Measurements from ENCODE around the gene GPC4. TPM values are rescaled to one million over a fixed set of nuclear protein-coding genes. Genes with fewer than 3 reads are reported as not detected.

GPC4 gene
- polyA plus RNA-seq, 1 donor, result 12.4 TPM

GRCh38 chrX:133394765-133395164 lies 20.5 kb downstream of the GPC4 start:
- no peak for DNase-seq
- no peak overlapping the region for H3K4me3 ChIP-seq (ENCODE audit: low read length)
- no peaks in the 10 kb centered on the region for H3K36me3 ChIP-seq (ENCODE audit: control insufficient read depth, insufficient read depth, low read length)
- no peaks in the 10 kb centered on the region for H3K9me3 ChIP-seq (ENCODE audit: control insufficient read depth, low read depth, low read length)
- H3K4me1 ChIP-seq (ENCODE audit: control insufficient read depth, insufficient read depth, low read length), result no peaks in the 10 kb centered on the region
- no peak overlapping the region for H3K27ac ChIP-seq (ENCODE audit: low read length)
- H3K27me3 ChIP-seq (ENCODE audit: control insufficient read depth, insufficient read depth, low read length), result no peaks in the 10 kb centered on the region
- no CpG with 5 or more reads among the region's 2 CpGs for WGBS (ENCODE audit: insufficient coverage, low lambda C conversion rate)

- H3K9me3 ChIP-seq (ENCODE audit: control insufficient read depth, low read depth, low read length), result no peaks in the 10 kb centered on the region
- no peak for DNase-seq
- no CpG with 5 or more reads among the region's 8 CpGs for WGBS (ENCODE audit: insufficient coverage, low lambda C conversion rate)
- H3K36me3 ChIP-seq (ENCODE audit: control insufficient read depth, insufficient read depth, low read length), result no peaks in the 10 kb centered on the region
- no peaks in the 10 kb centered on the region for H3K4me1 ChIP-seq (ENCODE audit: control insufficient read depth, insufficient read depth, low read length)
- no peaks in the 10 kb centered on the region for H3K27me3 ChIP-seq (ENCODE audit: control insufficient read depth, insufficient read depth, low read length)
- no peak overlapping the region for H3K4me3 ChIP-seq (ENCODE audit: low read length)
- H3K27ac ChIP-seq (ENCODE audit: low read length), result no peak overlapping the region
Measured at GRCh38 chrX:133392671-133393070, 22.6 kb downstream of the GPC4 start.

GRCh38 chrX:133391111-133391510 lies 24.2 kb downstream of the GPC4 start:
- no peak overlapping the region for H3K27ac ChIP-seq (ENCODE audit: low read length)
- H3K9me3 ChIP-seq (ENCODE audit: control insufficient read depth, low read depth, low read length), result no peaks in the 10 kb centered on the region
- no peak overlapping the region for H3K4me3 ChIP-seq (ENCODE audit: low read length)
- no CpG with 5 or more reads among the region's 3 CpGs for WGBS (ENCODE audit: insufficient coverage, low lambda C conversion rate)
- no peaks in the 10 kb centered on the region for H3K27me3 ChIP-seq (ENCODE audit: control insufficient read depth, insufficient read depth, low read length)
- peak in 1 of 2 donors; percentile 6 for DNase-seq
- no peaks in the 10 kb centered on the region for H3K36me3 ChIP-seq (ENCODE audit: control insufficient read depth, insufficient read depth, low read length)
- no peaks in the 10 kb centered on the region for H3K4me1 ChIP-seq (ENCODE audit: control insufficient read depth, insufficient read depth, low read length)

GRCh38 chrX:133390676-133391075 lies 24.6 kb downstream of the GPC4 start:
- H3K36me3 ChIP-seq (ENCODE audit: control insufficient read depth, insufficient read depth, low read length), result no peaks in the 10 kb centered on the region
- no peak overlapping the region for H3K4me3 ChIP-seq (ENCODE audit: low read length)
- no peak for DNase-seq
- no peak overlapping the region for H3K27ac ChIP-seq (ENCODE audit: low read length)
- no CpG with 5 or more reads among the region's 5 CpGs for WGBS (ENCODE audit: insufficient coverage, low lambda C conversion rate)
- H3K4me1 ChIP-seq (ENCODE audit: control insufficient read depth, insufficient read depth, low read length), result no peaks in the 10 kb centered on the region
- no peaks in the 10 kb centered on the region for H3K27me3 ChIP-seq (ENCODE audit: control insufficient read depth, insufficient read depth, low read length)
- no peaks in the 10 kb centered on the region for H3K9me3 ChIP-seq (ENCODE audit: control insufficient read depth, low read depth, low read length)

GRCh38 chrX:133389975-133390374 lies 25.3 kb downstream of the GPC4 start:
- no peak for DNase-seq
- H3K27ac ChIP-seq (ENCODE audit: low read length), result no peak overlapping the region

GRCh38 chrX:133384454-133384853 lies 30.8 kb downstream of the GPC4 start:
- Histone ChIP-seq H3K27me3 (ENCODE audit: control insufficient read depth, insufficient read depth, low read length) (no peaks in the 10 kb centered on the region), H3K9me3 (ENCODE audit: control insufficient read depth, low read depth, low read length) (no peaks in the 10 kb centered on the region), H3K4me3 (ENCODE audit: low read length) (no peak overlapping the region), H3K4me1 (ENCODE audit: control insufficient read depth, insufficient read depth, low read length) (no peaks in the 10 kb centered on the region), H3K36me3 (ENCODE audit: control insufficient read depth, insufficient read depth, low read length) (no peaks in the 10 kb centered on the region), H3K27ac (ENCODE audit: low read length) (no peak overlapping the region)
- no peak for DNase-seq
- WGBS (ENCODE audit: insufficient coverage, low lambda C conversion rate), result no CpG with 5 or more reads among the region's 6 CpGs

More at GRCh38 chrX:133389975-133390374, 25.3 kb downstream of the GPC4 start:
- no peaks in the 10 kb centered on the region for H3K27me3 ChIP-seq (ENCODE audit: control insufficient read depth, insufficient read depth, low read length)
- H3K4me3 ChIP-seq (ENCODE audit: low read length), result no peak overlapping the region
- H3K36me3 ChIP-seq (ENCODE audit: control insufficient read depth, insufficient read depth, low read length), result no peaks in the 10 kb centered on the region
- no CpG with 5 or more reads among the region's 6 CpGs for WGBS (ENCODE audit: insufficient coverage, low lambda C conversion rate)
- no peaks in the 10 kb centered on the region for H3K4me1 ChIP-seq (ENCODE audit: control insufficient read depth, insufficient read depth, low read length)
- H3K9me3 ChIP-seq (ENCODE audit: control insufficient read depth, low read depth, low read length), result no peaks in the 10 kb centered on the region

- no peaks in the 10 kb centered on the region for H3K36me3 ChIP-seq (ENCODE audit: control insufficient read depth, insufficient read depth, low read length)
- H3K27me3 ChIP-seq (ENCODE audit: control insufficient read depth, insufficient read depth, low read length), result no peaks in the 10 kb centered on the region
- H3K27ac ChIP-seq (ENCODE audit: low read length), result no peak overlapping the region
- no peaks in the 10 kb centered on the region for H3K4me1 ChIP-seq (ENCODE audit: control insufficient read depth, insufficient read depth, low read length)
- no peak for DNase-seq
- WGBS (ENCODE audit: insufficient coverage, low lambda C conversion rate), result no CpG with 5 or more reads among the region's 10 CpGs
- no peaks in the 10 kb centered on the region for H3K9me3 ChIP-seq (ENCODE audit: control insufficient read depth, low read depth, low read length)
- no peak overlapping the region for H3K4me3 ChIP-seq (ENCODE audit: low read length)
Measured at GRCh38 chrX:133380711-133381619, 34.3 kb downstream of the GPC4 start.

GRCh38 chrX:133376422-133376821 lies 38.9 kb downstream of the GPC4 start:
- DNase-seq, result no peak
- Histone ChIP-seq H3K36me3 (ENCODE audit: control insufficient read depth, insufficient read depth, low read length) (no peaks in the 10 kb centered on the region), H3K9me3 (ENCODE audit: control insufficient read depth, low read depth, low read length) (no peaks in the 10 kb centered on the region), H3K4me1 (ENCODE audit: control insufficient read depth, insufficient read depth, low read length) (peaks cover 4% of the 10 kb centered on the region), H3K27me3 (ENCODE audit: control insufficient read depth, insufficient read depth, low read length) (no peaks in the 10 kb centered on the region), H3K4me3 (ENCODE audit: low read length) (no peak overlapping the region), H3K27ac (ENCODE audit: low read length) (no peak overlapping the region)
- WGBS (ENCODE audit: insufficient coverage, low lambda C conversion rate), result no CpG with 5 or more reads among the region's 3 CpGs

GRCh38 chrX:133375615-133376340 lies 39.5 kb downstream of the GPC4 start:
- Histone ChIP-seq H3K27me3 (ENCODE audit: control insufficient read depth, insufficient read depth, low read length) (no peaks in the 10 kb centered on the region), H3K4me1 (ENCODE audit: control insufficient read depth, insufficient read depth, low read length) (peaks cover 4% of the 10 kb centered on the region), H3K36me3 (ENCODE audit: control insufficient read depth, insufficient read depth, low read length) (no peaks in the 10 kb centered on the region), H3K9me3 (ENCODE audit: control insufficient read depth, low read depth, low read length) (no peaks in the 10 kb centered on the region), H3K27ac (ENCODE audit: low read length) (no peak overlapping the region), H3K4me3 (ENCODE audit: low read length) (no peak overlapping the region)
- no CpG with 5 or more reads among the region's 7 CpGs for WGBS (ENCODE audit: insufficient coverage, low lambda C conversion rate)
- DNase-seq, result no peak

- Histone ChIP-seq H3K36me3 (ENCODE audit: control insufficient read depth, insufficient read depth, low read length) (no peaks in the 10 kb centered on the region), H3K9me3 (ENCODE audit: control insufficient read depth, low read depth, low read length) (no peaks in the 10 kb centered on the region), H3K27ac (ENCODE audit: low read length) (no peak overlapping the region), H3K27me3 (ENCODE audit: control insufficient read depth, insufficient read depth, low read length) (no peaks in the 10 kb centered on the region), H3K4me1 (ENCODE audit: control insufficient read depth, insufficient read depth, low read length) (peaks cover 4% of the 10 kb centered on the region), H3K4me3 (ENCODE audit: low read length) (no peak overlapping the region)
- no peak for DNase-seq
- no CpG with 5 or more reads among the region's 2 CpGs for WGBS (ENCODE audit: insufficient coverage, low lambda C conversion rate)
Measured at GRCh38 chrX:133374874-133375387, 40.4 kb downstream of the GPC4 start.
